Measurements from ENCODE around the gene ALDH3A1.
A peak's percentile ranks its signal among the peaks of the same experiment; 100 is the strongest.

Gene ALDH3A1

GRCh38 chr17:19713462-19713861, 34.6 kb downstream of the ALDH3A1 start:
- peak in 1 of 42 donors; percentile 6 for DNase-seq

GRCh38 chr17:19712436-19713004, 35.6 kb downstream of the ALDH3A1 start:
- DNase-seq = peak in 6 of 42 donors; percentile 3 to 37 (median 16)
- intact Hi-C loops (cut with DNase I) = no loop called here

More at GRCh38 chr17:19713462-19713861, 34.6 kb downstream of the ALDH3A1 start:
- intact Hi-C loops (cut with DNase I) = no loop called here

DNA sequence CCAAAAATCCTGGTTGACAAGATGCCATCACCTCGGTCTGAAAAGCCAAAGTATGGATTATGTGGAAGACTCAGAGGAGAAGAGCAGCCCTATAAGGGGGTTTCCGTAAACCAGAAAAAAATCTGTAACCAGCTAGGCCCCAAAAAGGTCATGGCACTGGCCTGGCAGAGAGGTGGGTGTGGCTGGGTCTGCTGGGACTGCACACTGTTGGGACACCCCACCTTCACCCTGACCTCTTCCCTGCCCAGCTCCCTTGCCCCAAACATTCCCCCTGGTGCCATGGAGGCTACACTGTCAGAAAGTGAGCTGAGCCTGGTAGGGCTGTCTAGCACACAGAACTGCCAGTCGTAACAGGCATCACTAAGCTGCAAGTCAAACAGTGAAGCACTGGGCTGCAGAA, 38.3 kb downstream of the ALDH3A1 start:
- intact Hi-C loops (cut with DNase I) = no loop called here

GRCh38 chr17:19708431-19709175, 39.5 kb downstream of the ALDH3A1 start:
- intact Hi-C loops (cut with DNase I) = no loop called here
- peak in 3 of 42 donors; percentile 3 to 19 (median 11) for DNase-seq

More for the DNA sequence above, 38.3 kb downstream of the ALDH3A1 start:
- peak in 4 of 42 donors; percentile 4 to 25 (median 12) for DNase-seq

DNA sequence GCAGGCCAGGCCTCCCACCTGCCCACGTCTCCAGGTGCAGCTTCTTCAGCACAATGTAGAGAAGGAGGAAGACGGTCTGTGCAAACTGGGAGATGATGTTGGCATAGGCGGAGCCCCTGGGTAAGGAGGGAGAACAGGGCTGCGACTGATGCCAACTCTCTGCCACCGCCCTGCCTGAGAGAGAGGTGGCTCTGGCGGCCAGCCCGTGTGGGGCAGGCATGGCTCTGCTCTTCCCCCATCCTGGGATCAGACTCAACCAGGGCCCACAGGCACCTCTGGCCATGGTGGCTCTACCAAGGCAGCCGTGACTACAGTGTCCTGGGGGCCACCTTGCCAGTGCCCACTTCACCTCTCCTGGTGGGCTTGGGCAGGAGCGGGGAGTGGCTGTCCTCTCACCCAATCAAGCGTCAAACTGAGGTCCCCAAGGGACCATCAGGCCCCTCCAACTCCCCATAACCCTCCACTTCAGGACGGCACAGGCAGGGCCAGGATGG, 40.3 kb downstream of the ALDH3A1 start:
- intact Hi-C loops (cut with DNase I) = no loop called here

DNA sequence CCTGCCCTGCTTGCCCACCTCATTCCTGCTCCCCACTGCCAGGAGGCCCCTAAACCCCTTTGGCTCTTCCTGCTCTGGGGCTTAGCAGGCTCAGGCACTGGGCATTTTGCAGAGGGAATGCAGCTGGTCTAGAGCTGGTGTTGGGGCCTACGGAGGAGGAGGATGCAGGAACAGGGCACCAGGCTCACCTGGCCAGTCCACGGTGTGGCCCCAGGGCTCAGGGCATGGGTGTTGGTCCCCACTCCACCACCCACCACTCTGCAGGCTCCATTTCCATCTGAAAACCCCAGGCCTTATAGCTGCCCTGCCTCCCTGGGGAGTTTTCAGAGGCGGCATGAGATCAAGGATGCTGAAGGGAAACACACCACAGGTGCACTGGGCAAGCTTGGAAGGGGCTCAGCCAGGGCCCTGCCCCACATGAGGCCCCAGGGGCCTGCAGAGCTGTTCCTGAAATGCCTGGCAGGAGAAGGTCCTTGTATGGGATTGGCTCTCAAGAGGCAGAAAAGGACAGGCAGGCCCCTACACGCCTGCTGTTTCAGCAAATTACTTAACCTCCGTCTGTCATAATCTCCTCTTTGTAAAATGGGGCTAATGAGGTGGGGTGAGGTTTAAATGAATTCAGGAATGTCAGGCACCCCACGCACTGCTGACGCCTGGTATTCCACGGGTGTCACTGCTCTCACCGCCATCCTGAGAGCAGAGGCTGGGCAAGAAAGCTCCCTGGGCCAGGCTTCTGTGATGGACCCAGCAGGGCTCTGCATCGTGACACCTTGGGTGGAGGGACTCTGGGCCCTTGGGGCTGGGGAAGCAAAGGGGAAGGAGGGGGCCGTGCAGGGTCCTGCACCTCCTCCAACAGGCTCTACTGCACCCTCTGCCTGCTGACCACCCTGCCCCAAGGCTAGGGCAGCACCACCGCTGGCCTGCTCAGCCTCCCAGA, 41.0 kb downstream of the ALDH3A1 start:
- intact Hi-C loops (cut with DNase I) = no loop called here
- peak in 18 of 42 donors; percentile 18 to 66 (median 48) for DNase-seq

More for the DNA sequence above, 40.3 kb downstream of the ALDH3A1 start:
- DNase-seq = peak in 3 of 42 donors; percentile 16 to 29 (median 23)

DNA sequence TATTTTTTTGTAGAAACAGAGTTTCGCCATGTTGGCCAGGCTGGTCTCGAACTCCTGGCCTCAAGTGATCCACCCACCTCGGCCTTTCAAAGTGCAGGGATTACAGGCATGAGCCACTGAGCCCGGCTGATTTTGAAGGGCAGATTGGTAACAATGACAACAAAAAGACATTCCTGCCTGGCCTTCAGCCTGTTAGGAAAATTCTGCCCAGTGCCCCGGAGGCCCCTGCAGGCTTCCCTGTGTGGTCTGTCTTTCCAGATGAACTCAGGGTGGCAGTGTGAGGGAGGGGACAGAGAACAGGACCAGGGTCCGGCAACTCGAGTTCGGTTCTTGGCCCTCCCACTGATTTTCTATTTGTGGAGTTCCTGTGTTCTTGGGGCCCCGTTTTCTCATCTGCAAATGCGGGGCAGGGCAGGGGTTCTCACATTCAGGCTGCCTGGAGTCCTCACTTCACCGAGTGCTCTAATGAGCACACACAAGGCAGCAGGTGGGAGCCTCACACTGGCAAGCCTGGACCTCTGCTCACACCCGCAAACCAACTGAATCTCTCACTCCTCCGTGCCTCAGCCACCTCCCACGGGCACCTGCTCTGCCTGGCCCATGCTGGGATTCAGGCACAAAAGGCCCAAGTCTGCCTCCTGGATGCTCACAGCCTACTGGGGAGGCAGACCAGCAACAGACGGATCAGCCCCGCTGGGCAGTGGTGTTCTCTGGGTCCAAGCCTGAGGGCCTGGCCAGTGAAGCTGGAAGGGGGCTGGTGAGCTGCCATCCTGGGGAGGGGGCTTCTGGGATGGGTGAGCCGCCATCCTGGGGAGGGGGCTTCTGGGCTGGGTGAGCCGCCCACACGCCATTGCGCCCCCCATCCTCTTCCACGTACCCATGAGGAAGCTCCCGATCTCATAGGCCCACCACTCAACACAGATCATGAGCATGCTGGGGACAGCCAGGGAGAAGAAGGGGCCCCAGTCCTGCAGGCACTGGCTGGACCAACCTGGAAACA, 42.0 kb downstream of the ALDH3A1 start:
- intact Hi-C loops (cut with DNase I) = no loop called here
- DNase-seq = peak in 2 of 42 donors; percentile 15 to 41

- intact Hi-C loops (cut with DNase I) = no loop called here
- DNase-seq = peak in 2 of 42 donors; percentile 13 to 36
These were observed 42.9 kb downstream of the ALDH3A1 start for GRCh38 chr17:19705201-19705600.

- DNase-seq = peak in 2 of 42 donors; percentile 15 to 20
- intact Hi-C loops (cut with DNase I) = no loop called here
These were observed 44.1 kb downstream of the ALDH3A1 start for GRCh38 chr17:19703828-19704613.

DNA sequence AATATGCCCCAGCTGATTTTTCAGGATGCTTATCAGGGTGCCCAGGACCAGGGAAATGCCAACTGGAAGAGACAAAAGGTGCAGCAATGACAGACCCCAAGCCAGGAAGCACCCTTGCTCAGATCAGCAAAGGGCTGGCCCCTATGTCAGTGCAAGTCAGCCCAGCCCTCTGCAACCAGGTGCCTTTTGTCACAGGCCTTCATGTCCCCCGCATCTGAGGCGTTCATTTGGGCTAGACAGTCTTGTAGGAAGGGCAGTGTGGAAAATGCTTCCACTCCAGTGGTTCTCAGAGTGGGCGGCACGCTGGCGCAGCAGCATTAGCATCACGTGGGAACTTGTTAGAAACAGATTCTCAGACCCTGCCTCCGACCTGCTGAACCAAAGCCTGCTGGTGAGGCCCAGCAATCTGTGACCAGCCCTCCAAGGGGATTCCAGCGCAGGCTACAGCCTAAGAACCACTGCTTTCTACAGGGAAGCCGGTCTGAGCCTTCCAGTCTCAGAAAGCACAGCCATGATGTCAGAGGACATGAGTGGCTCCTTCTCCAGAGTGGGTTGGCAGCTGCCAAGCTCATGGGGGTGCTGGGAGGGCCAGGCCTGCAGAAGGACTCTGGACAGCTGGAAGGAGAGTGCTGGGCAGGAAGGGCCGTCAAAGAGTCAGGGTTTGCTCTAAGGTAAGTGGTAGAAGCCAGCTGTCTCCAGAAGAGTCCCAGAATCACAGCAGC, 44.8 kb downstream of the ALDH3A1 start:
- peak in 3 of 42 donors; percentile 16 to 42 (median 28) for DNase-seq
- intact Hi-C loops (cut with DNase I) = no loop called here

- intact Hi-C loops (cut with DNase I) = no loop called here
- peak in 2 of 42 donors; percentile 6 to 25 for DNase-seq
These were observed 45.9 kb downstream of the ALDH3A1 start for GRCh38 chr17:19702217-19702641.
